ENCODE results near the gene ELMOD1. TPM values are rescaled to one million over a fixed set of nuclear protein-coding genes. Genes with fewer than 3 reads are reported as not detected.

The ELMOD1 gene
- total and polyA plus RNA-seq, 2 of the 4 experiments (the other 2 are of a cell fraction) = 0.18 to 0.29 TPM

GRCh38 chr11:107570015-107570414 lies 20.9 kb upstream of the ELMOD1 start:
- no peak overlapping the region for H2AFZ ChIP-seq (replicated peaks; ENCODE audit: low read length, poor library complexity)
- no peak overlapping the region for H3K4ac ChIP-seq (ENCODE audit: low read depth, low read length)
- dilution Hi-C loops (cut with HindIII; ENCODE audit: low sequenced_read_pairs, unreplicated experiment) (no loop called here), intact Hi-C loops (cut with micrococcal nuclease) (no loop called here), in situ Hi-C loops (cut with MboI; ENCODE audit: low sequenced_read_pairs) (loop anchor here (10.0 kb wide), 1 partner anchor 205 kb away; no protein-coding TSS in a partner anchor)
- H3K4me2 ChIP-seq (ENCODE audit: low read depth, low read length) = no peak overlapping the region
- no peak overlapping the region for H4K8ac ChIP-seq (ENCODE audit: low read depth in 2 of 2, low read length in 2 of 2)
- H3K18ac ChIP-seq (ENCODE audit: low read depth, low read length) = no peak overlapping the region
- no peak overlapping the region for H4K91ac ChIP-seq (ENCODE audit: insufficient read depth, low read depth, low read length)
- ATAC-seq (ENCODE audit: low read depth) (no peak), DNase-seq (no peak)
- H3K4me1 ChIP-seq (ENCODE audit: control insufficient read depth, insufficient read depth, low read length) = no peaks in the 10 kb centered on the region
- POLR2A ChIA-PET (ENCODE audit: unreplicated experiment) = no interaction called here
- no peak overlapping the region for H3K27ac ChIP-seq (ENCODE audit: insufficient read depth, low read length)
- no peak overlapping the region for H2AK9ac ChIP-seq (replicated peaks; ENCODE audit: low read depth, low read length, poor library complexity)
- H3K9me3 ChIP-seq (ENCODE audit: control insufficient read depth, insufficient read depth, low read length) = no peaks in the 10 kb centered on the region
- H2BK5ac ChIP-seq (ENCODE audit: low read depth, low read length, poor library complexity, severe bottlenecking) = no peak overlapping the region
- peaks cover under 1 to 5% of the 10 kb centered on the region in 2 experiments; a peak in 2 of 4 replicates for H3K79me1 ChIP-seq (ENCODE audit: low read depth in 1 of 2, low read length in 2 of 2)
- H3K23ac ChIP-seq (ENCODE audit: low read depth, low read length) = no peak overlapping the region
- H4K5ac ChIP-seq (ENCODE audit: low read depth, low read length) = no peak overlapping the region
- no peak overlapping the region for H2BK120ac ChIP-seq (ENCODE audit: low read depth, low read length)
- H3K14ac ChIP-seq (replicated peaks; ENCODE audit: low read depth, low read length) = no peak overlapping the region
- TF ChIP-seq NFE2L2 (IDR thresholded peaks at IDR 0.05; ENCODE audit: low read depth, low read length) (no peak), RCOR1 (IDR thresholded peaks at IDR 0.05; ENCODE audit: insufficient replicate concordance, low read length) (no peak), USF2 (IDR thresholded peaks at IDR 0.05; ENCODE audit: low read depth, low read length) (no peak), POLR2A (IDR thresholded peaks at IDR 0.05; ENCODE audit: low read depth, low read length) (no peak), MAZ (IDR thresholded peaks at IDR 0.05; ENCODE audit: borderline replicate concordance, low read depth, low read length) (no peak), SMC3 (IDR thresholded peaks at IDR 0.05; ENCODE audit: low read depth, low read length) (no peak), FOS (IDR thresholded peaks at IDR 0.05; ENCODE audit: low read depth, low read length) (no peak)
- CTCF ChIA-PET = interaction anchor here (0.6 kb wide), 1 partner anchor 119 kb away, joined by 3 read pairs; no protein-coding TSS in a partner anchor
- no peak overlapping the region for H2AK5ac ChIP-seq (ENCODE audit: low read depth, low read length)
- no peak overlapping the region for H2BK20ac ChIP-seq (ENCODE audit: low read depth, low read length)
- no peaks in the 10 kb centered on the region for H4K20me1 ChIP-seq (ENCODE audit: insufficient read depth, low read length)
- no peak overlapping the region for H3K56ac ChIP-seq (ENCODE audit: extremely low read depth, insufficient read depth, low read length)
- H3K27me3 ChIP-seq (ENCODE audit: control insufficient read depth, insufficient read depth, low read length) = peaks cover 4% of the 10 kb centered on the region
- no peak overlapping the region for H2BK15ac ChIP-seq (ENCODE audit: low read depth, low read length)
- no peak overlapping the region for H3K4me3 ChIP-seq (ENCODE audit: insufficient read depth, low read depth, low read length)
- H3K9me1 ChIP-seq (ENCODE audit: insufficient read depth, low read length) = peaks cover 2% of the 10 kb centered on the region
- no TSS peak for BruUV-seq (replicated peaks)
- H3K36me3 ChIP-seq (ENCODE audit: control insufficient read depth, insufficient read depth, low read length) = no peaks in the 10 kb centered on the region
- H3K9ac ChIP-seq (ENCODE audit: low read depth, low read length) = no peak overlapping the region
- WGBS, 2 experiments (ENCODE audit: extremely low coverage in 2 of 2, insufficient read length in 1 of 2) = 54% methylated on average over 4 of the region's 12 CpGs; no CpG with 5 or more reads in 1 of the 2 experiments
